GOT3 (cell line): ENCODE results near the gene REX1BD.
"Not testable (repeated sequence)": the region's sequence is repeated elsewhere in the genome, so short reads cannot be mapped to it uniquely, and the experiment has no call there.

ENCODE experiments used
- DNase-seq: peaks from one replicate; lab custom pipeline; 2025; ENCODE audit warnings: mixed read lengths; lab: John Stamatoyannopoulos, UW

REX1BD gene

GRCh38 chr19:18577365-18577914 is 11.2 kb upstream of the REX1BD start:
- no peak for DNase-seq

GRCh38 chr19:18580311-18580710 is 8.3 kb upstream of the REX1BD start:
- no peak for DNase-seq

- DNase-seq: no peak
Observed at GRCh38 chr19:18586306-18586705, 2.3 kb upstream of the REX1BD start.

- DNase-seq: no peak
Observed at GRCh38 chr19:18587561-18587960, 1.0 kb upstream of the REX1BD start.

- no peak for DNase-seq
Observed at GRCh38 chr19:18587962-18588610, 512 bp upstream of the REX1BD start.

GRCh38 chr19:18589380-18590272 is 1.0 kb downstream of the REX1BD start:
- DNase-seq: peak; percentile 32

- no peak for DNase-seq
Observed at GRCh38 chr19:18590273-18591272, 2.0 kb downstream of the REX1BD start.

- DNase-seq: no peak
Observed at GRCh38 chr19:18591735-18592385, 3.3 kb downstream of the REX1BD start.

- not testable (repeated sequence) for DNase-seq
Observed at GRCh38 chr19:18592732-18593131, 4.1 kb downstream of the REX1BD start.

GRCh38 chr19:18593367-18594095 is 4.9 kb downstream of the REX1BD start:
- DNase-seq: no peak

- DNase-seq: no peak
Observed at GRCh38 chr19:18594096-18594823, 5.7 kb downstream of the REX1BD start.

- no peak for DNase-seq
Observed at GRCh38 chr19:18594824-18595373, 6.3 kb downstream of the REX1BD start.

GRCh38 chr19:18595475-18595874 is 6.9 kb downstream of the REX1BD start:
- DNase-seq: no peak

GRCh38 chr19:18596752-18597157 is 8.2 kb downstream of the REX1BD start:
- DNase-seq: no peak

- DNase-seq: no peak
Observed at GRCh38 chr19:18597809-18598660, 9.4 kb downstream of the REX1BD start.

- DNase-seq: no peak
Observed at GRCh38 chr19:18599485-18599884, 10.9 kb downstream of the REX1BD start.

GRCh38 chr19:18600692-18601397 is 12.2 kb downstream of the REX1BD start:
- not testable (repeated sequence) for DNase-seq

GRCh38 chr19:18601875-18602274 is 13.3 kb downstream of the REX1BD start:
- no peak for DNase-seq
